SK-MEL-5 (cell line): ENCODE results near the gene AP2A2. TPM values are rescaled to one million over a fixed set of nuclear protein-coding genes. Genes with fewer than 3 reads are reported as not detected.

Experiments
- DNase-seq: peaks from one replicate; pipeline ENCODE4 v3.0.0-alpha.2; 2016; ENCODE audit warnings: low read depth, low spot score
- in situ Hi-C: cut with HindIII; loops from 2 replicates; pipeline ENCODE4 v1.10.0; 2016; ENCODE audit warnings: low sequenced_read_pairs, high pct_unique_total_duplicates, low pct_unique_long_range_greater_than_20kb
- total RNA-seq: library from RNA; depleted of rRNA; stranded (reverse); fragments of >200 nt; shearing (Covaris generic); gene quantifications from 2 replicates; pipeline ENCODE4 v1.2.3, GENCODE V29; 2014

AP2A2 gene
- total RNA-seq, 1 experiment from 2014 or later, result 14.6 TPM

- no peak for DNase-seq
- in situ Hi-C loops, result no loop called here
Measured at GRCh38 chr11:1035577-1036283, 110.1 kb downstream of the AP2A2 start.

- DNase-seq, result no peak
- in situ Hi-C loops, result no loop called here
Measured at GRCh38 chr11:1036303-1036923, 110.7 kb downstream of the AP2A2 start, which contains the start of gene MUC6. TSS of gene MUC6 (minus strand) at chr11:1036718. CDS start at chr11:1036655, 63 bp downstream.

GRCh38 chr11:1036931-1037330 is 111.3 kb downstream of the AP2A2 start:
- in situ Hi-C loops, result no loop called here
- no peak for DNase-seq

- DNase-seq, result no peak
- in situ Hi-C loops, result no loop called here
Measured at GRCh38 chr11:1037506-1038055, 111.9 kb downstream of the AP2A2 start.

GRCh38 chr11:1038361-1038760 is 112.7 kb downstream of the AP2A2 start:
- in situ Hi-C loops, result no loop called here
- no peak for DNase-seq

GRCh38 chr11:1038921-1039320 is 113.3 kb downstream of the AP2A2 start:
- no peak for DNase-seq
- in situ Hi-C loops, result no loop called here

- no peak for DNase-seq
- in situ Hi-C loops, result no loop called here
Measured at GRCh38 chr11:1039481-1040427, 114.1 kb downstream of the AP2A2 start.

- in situ Hi-C loops, result no loop called here
- no peak for DNase-seq
Measured at GRCh38 chr11:1040428-1041148, 114.9 kb downstream of the AP2A2 start.

GRCh38 chr11:1041149-1041467 is 115.4 kb downstream of the AP2A2 start:
- in situ Hi-C loops, result no loop called here
- no peak for DNase-seq

GRCh38 chr11:1041471-1041870 is 115.8 kb downstream of the AP2A2 start:
- in situ Hi-C loops, result no loop called here
- DNase-seq, result no peak

GRCh38 chr11:1041936-1042608 is 116.4 kb downstream of the AP2A2 start:
- no peak for DNase-seq
- in situ Hi-C loops, result no loop called here

GRCh38 chr11:1042626-1043562 is 117.2 kb downstream of the AP2A2 start:
- no peak for DNase-seq
- in situ Hi-C loops, result no loop called here

- no peak for DNase-seq
- in situ Hi-C loops, result no loop called here
Measured at GRCh38 chr11:1043563-1044096, 118.0 kb downstream of the AP2A2 start.

GRCh38 chr11:1044160-1044559 is 118.5 kb downstream of the AP2A2 start:
- no peak for DNase-seq
- in situ Hi-C loops, result no loop called here

GRCh38 chr11:1047595-1048156 is 122.0 kb downstream of the AP2A2 start:
- no peak for DNase-seq
- in situ Hi-C loops, result no loop called here
